KOPT-K1 (cell line): ENCODE results near the gene NAT16.

Experiments
- H3K27ac ChIP-seq: fragments of 200-600 bp; sonication (generic); 2 replicates; pipeline ENCODE4 v1.5.1; 2016; ENCODE audit warnings: antibody characterized with exemption, mild to moderate bottlenecking, low read depth, low read length; ENCODE audit not compliant: poor library complexity, severe bottlenecking
- H3K36me3 ChIP-seq: fragments of 200-600 bp; sonication (generic); 2 replicates; pipeline ENCODE4 v1.5.1; 2017; ENCODE audit warnings: antibody characterized with exemption, mild to moderate bottlenecking, low read length, moderate library complexity; ENCODE audit not compliant: insufficient read depth
- H3K9me3 ChIP-seq: fragments of 200-600 bp; sonication (generic); 2 replicates; pipeline ENCODE4 v1.5.1; 2017; ENCODE audit warnings: antibody characterized with exemption, low read length, mild to moderate bottlenecking; ENCODE audit not compliant: insufficient read depth, poor library complexity, severe bottlenecking

Gene NAT16

GRCh38 chr7:101186844-101187428, 6.8 kb upstream of the NAT16 start:
- Histone ChIP-seq H3K9me3 (no peaks in the 10 kb centered on the region), H3K27ac (no peak overlapping the region)

DNA sequence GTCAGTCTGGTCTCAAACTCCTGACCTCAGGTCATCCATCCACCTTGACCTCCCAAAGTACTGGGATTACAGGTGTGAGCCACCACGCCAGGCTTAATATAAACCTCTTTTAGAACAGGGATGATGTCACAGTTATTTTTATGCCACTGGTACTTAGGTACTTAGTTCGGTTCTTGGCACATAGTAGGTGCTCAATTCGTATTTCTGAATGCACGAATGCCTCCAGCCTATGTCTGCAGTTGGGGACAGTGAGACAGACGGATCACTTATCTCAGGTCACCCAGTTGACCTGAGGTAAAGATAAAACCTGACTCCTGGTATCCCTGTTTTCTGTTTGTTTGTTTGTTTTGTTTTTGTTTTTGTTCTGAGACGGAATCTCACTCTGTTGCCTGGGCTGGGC, 6.1 kb upstream of the NAT16 start:
- no peaks in the 10 kb centered on the region for H3K36me3 ChIP-seq
- H3K27ac ChIP-seq = no peak overlapping the region
- no peaks in the 10 kb centered on the region for H3K9me3 ChIP-seq

More at GRCh38 chr7:101186844-101187428, 6.8 kb upstream of the NAT16 start:
- no peaks in the 10 kb centered on the region for H3K36me3 ChIP-seq

- no peaks in the 10 kb centered on the region for H3K9me3 ChIP-seq
- no peak overlapping the region for H3K27ac ChIP-seq
- no peaks in the 10 kb centered on the region for H3K36me3 ChIP-seq
Measured at GRCh38 chr7:101185258-101185839, 5.3 kb upstream of the NAT16 start.

DNA sequence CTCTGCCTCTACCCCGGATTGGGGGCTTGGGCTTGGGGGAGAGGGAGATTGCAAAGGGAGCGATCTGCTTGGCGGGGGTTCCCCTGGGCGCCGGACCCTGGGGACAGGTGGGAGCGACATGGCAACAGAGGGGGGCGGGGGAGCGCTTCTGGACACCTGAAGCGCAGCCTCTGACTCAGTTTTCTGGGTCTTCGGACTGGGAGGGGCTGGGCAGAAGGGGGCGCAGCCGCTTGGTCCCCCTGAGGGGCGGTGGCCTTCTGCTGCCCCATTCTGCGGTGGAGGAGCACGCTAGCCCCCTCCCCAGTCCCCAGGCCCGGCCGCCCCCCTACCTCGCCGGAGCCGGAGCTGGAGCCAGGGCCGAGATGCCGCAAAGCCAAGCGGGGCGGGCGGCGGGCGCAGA, 380 bp downstream of the NAT16 start:
- H3K36me3 ChIP-seq = no peaks in the 10 kb centered on the region
- no peak overlapping the region for H3K27ac ChIP-seq
- H3K9me3 ChIP-seq = no peaks in the 10 kb centered on the region

GRCh38 chr7:101179117-101179516, 976 bp downstream of the NAT16 start:
- H3K36me3 ChIP-seq = no peaks in the 10 kb centered on the region
- H3K27ac ChIP-seq = no peak overlapping the region
- no peaks in the 10 kb centered on the region for H3K9me3 ChIP-seq

DNA sequence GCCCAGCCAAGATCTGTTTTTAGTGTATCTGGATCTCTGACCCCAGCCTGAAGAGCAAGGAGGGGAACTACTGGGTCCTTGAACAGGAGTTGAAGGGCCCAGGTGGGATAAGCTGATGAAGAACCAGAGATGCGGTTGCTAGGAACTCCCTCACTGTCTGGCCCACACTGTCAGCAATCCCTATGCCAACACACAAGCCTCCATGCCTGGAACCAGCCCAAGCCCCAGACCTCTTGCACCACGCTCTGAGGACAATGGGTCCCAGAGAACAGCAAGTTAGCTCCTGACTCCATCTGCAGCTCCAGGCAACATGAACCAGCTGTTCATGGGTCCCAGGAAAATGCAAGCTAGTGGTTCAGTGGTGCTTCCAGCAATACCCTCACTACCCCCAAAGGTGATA, 2.4 kb downstream of the NAT16 start:
- Histone ChIP-seq H3K36me3 (no peaks in the 10 kb centered on the region), H3K27ac (no peak overlapping the region), H3K9me3 (no peaks in the 10 kb centered on the region)

- Histone ChIP-seq H3K9me3 (no peaks in the 10 kb centered on the region), H3K36me3 (no peaks in the 10 kb centered on the region), H3K27ac (no peak overlapping the region)
Measured at GRCh38 chr7:101175664-101176063, 4.4 kb downstream of the NAT16 start.

- Histone ChIP-seq H3K36me3 (no peaks in the 10 kb centered on the region), H3K9me3 (no peaks in the 10 kb centered on the region), H3K27ac (no peak overlapping the region)
Measured at GRCh38 chr7:101174322-101174854, 5.7 kb downstream of the NAT16 start.

- Histone ChIP-seq H3K27ac (no peak overlapping the region), H3K36me3 (no peaks in the 10 kb centered on the region), H3K9me3 (no peaks in the 10 kb centered on the region)
Measured at GRCh38 chr7:101173752-101174244, 6.3 kb downstream of the NAT16 start.

DNA sequence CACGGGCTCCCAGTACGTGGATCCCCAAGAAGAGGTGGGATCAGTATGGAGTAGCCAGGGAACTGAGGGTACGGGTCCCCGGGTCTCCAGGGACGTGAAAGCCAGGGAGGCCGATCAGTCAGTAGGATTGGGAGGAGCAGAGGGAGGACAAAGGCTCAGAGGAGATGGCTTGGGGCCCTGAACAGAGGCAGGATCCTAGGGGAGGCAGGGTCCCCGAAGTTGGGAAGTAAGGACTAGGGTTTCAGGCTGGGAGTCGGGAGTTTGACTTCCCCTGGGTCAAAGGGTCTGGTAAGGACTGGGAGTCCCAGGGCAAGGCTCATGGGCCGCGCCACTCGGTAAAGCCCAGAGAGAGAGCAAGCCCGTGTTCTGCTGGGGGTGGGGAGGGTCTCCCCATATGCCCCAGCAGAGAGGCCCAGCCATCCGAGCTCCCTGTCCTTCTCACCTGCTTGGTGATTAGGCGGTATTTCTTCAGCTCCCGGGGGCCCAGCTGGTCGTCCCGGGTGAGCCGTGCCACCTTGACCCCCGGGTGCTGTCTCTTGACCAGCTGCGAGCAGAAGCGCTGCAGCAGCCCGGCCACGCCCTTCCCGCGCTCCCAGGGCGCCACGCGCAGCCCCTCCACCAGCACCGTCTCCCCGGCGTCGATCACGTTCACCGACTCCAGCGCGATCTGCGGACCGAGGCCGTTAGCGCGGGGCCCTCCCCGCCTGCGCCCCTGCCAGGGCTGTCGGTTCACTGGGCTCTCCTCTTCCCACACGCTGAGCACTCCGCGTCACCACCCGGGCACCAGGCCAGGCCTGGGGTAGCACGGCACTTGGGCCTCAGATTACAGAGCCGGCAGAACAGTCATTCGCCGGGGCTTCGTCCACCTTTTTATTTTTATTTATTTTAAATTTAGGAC, 7.0 kb downstream of the NAT16 start:
- Histone ChIP-seq H3K36me3 (no peaks in the 10 kb centered on the region), H3K27ac (no peak overlapping the region), H3K9me3 (no peaks in the 10 kb centered on the region)

DNA sequence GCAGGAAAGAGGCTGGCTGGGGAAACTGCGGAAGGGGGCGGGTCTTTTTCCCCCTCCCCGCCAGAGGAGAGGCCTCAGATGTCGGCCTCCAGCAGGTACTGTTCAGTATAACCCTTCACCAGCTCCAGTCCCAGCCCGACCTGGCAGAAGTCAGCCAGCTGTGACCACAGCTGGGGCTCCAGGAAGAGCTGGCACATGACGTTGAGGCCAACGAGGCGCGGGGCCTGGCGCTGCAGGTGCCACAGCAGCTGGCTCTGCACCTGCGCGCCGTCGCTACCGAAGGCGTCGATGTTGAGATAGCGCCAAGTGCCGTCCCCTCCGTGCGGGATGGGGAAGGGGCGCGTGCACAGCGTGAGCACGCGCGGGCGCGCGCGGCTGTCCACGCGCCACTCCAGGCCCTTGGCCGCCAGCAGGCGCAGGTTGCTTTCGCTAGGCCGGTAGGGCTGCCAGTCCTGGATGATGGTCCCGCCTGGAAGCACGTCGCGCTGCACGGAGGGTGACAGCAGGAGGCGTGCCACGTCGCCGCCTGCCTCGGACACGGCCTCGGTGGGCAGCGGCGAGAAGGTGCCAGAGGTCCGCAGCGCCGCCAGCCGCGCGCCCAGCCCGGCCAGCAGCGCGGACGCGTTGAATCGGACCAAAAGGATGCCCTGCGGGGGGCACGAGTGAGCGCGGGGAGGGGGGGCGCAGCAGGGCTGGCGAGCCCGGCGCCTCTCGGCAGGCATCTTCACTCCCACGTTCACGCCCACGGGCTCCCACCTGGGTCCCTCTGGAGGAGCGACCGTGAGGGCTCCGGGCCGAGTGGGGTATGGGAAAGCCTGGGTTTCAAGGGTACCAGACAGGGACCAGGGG, 7.9 kb downstream of the NAT16 start:
- Histone ChIP-seq H3K9me3 (no peaks in the 10 kb centered on the region), H3K27ac (no peak overlapping the region), H3K36me3 (no peaks in the 10 kb centered on the region)

- H3K27ac ChIP-seq = no peak overlapping the region
Measured at GRCh38 chr7:101171442-101171837, 8.7 kb downstream of the NAT16 start.

GRCh38 chr7:101170617-101171441, 9.3 kb downstream of the NAT16 start:
- Histone ChIP-seq H3K27ac (no peak overlapping the region), H3K9me3 (no peaks in the 10 kb centered on the region), H3K36me3 (no peaks in the 10 kb centered on the region)

More at GRCh38 chr7:101171442-101171837, 8.7 kb downstream of the NAT16 start:
- no peaks in the 10 kb centered on the region for H3K9me3 ChIP-seq
- H3K36me3 ChIP-seq = no peaks in the 10 kb centered on the region
